Panc1 (cell line): ENCODE measurements around the gene FRMPD2. TPM values are rescaled to one million over a fixed set of nuclear protein-coding genes. Genes with fewer than 3 reads are reported as not detected.
"Not testable (repeated sequence)": the region's sequence is repeated elsewhere in the genome, so short reads cannot be mapped to it uniquely, and the experiment has no call there.

ENCODE experiments used
- ATAC-seq: fragments of 200-7000 bp; cut with Tn5 transposase; 2 replicates; pipeline ENCODE4 v1.9.1; 2020; ENCODE audit warnings: mild to moderate bottlenecking, moderate library complexity
- BruUV-seq: library from RNA; stranded (reverse); fragments of 400-500 nt; replicated peaks from 2 replicates; lab custom pipeline; 2021; lab: Mats Ljungman, UMichigan
- CTCF ChIA-PET: fragments of 300-600 bp; sonication (Branson Sonifier 250); formaldehyde crosslinking; loops from one replicate; lab custom pipeline; 2022; ENCODE audit warnings: antibody characterized with exemption; lab: Charles Lee
- POLR2A ChIA-PET: fragments of 300-600 bp; sonication (Branson Sonifier 250); formaldehyde crosslinking; loops from one replicate; lab custom pipeline; 2022; ENCODE audit warnings: antibody characterized with exemption; lab: Charles Lee
- DNase-seq: peaks from one replicate; pipeline ENCODE4 v3.0.0-alpha.2; 2010; ENCODE audit warnings: low read depth, low spot score
- H3K27ac ChIP-seq: 2 replicates; pipeline ENCODE4 v1.5.1; 2011; ENCODE audit warnings: mild to moderate bottlenecking, low read length, inconsistent platforms
- H3K27me3 ChIP-seq: fragments of 200-500 bp; sonication (Bioruptor generic); 2 replicates; pipeline ENCODE4 v1.6.0; 2014; ENCODE audit warnings: low read length, inconsistent platforms; ENCODE audit not compliant: control insufficient read depth, insufficient read depth
- H3K36me3 ChIP-seq: fragments of 200-500 bp; sonication (Bioruptor generic); 2 replicates; pipeline ENCODE4 v1.5.1; 2014; ENCODE audit warnings: inconsistent platforms, mild to moderate bottlenecking, low read length, moderate library complexity; ENCODE audit not compliant: control insufficient read depth, insufficient read depth
- H3K4me1 ChIP-seq: 2 replicates; pipeline ENCODE4 v1.5.1; 2011; ENCODE audit warnings: inconsistent platforms, mild to moderate bottlenecking, low read length, moderate library complexity; ENCODE audit not compliant: control insufficient read depth, insufficient read depth
- H3K4me3 ChIP-seq, 2 experiments: 2 replicates each; pipeline ENCODE4 v1.5.1; 2011 to 2012; ENCODE audit warnings: low read depth in 2 of 2, low read length in 2 of 2, mild to moderate bottlenecking in 2 of 2, inconsistent platforms in 1 of 2, moderate library complexity in 1 of 2
- H3K9me3 ChIP-seq: fragments of 200-500 bp; sonication (Bioruptor generic); 2 replicates; pipeline ENCODE4 v1.5.1; 2014; ENCODE audit warnings: low read depth, mild to moderate bottlenecking, inconsistent platforms, low read length, moderate library complexity; ENCODE audit not compliant: control insufficient read depth, insufficient read depth
- POLR2AphosphoS5 ChIP-seq: IDR thresholded peaks from 2 replicates; pipeline ENCODE4 v1.6.1; 2012; ENCODE audit warnings: mild to moderate bottlenecking, low read depth, low read length, moderate library complexity
- SIN3A ChIP-seq: IDR thresholded peaks from 2 replicates; pipeline ENCODE4 v1.6.1; 2012; ENCODE audit warnings: low read depth, mild to moderate bottlenecking, low read length, moderate library complexity, borderline replicate concordance; ENCODE audit not compliant: insufficient read depth
- TCF7L2 ChIP-seq: IDR thresholded peaks from 2 replicates; pipeline ENCODE4 v1.6.1; 2011; ENCODE audit warnings: mild to moderate bottlenecking, low read depth, low read length, inconsistent platforms
- in situ Hi-C: cut with HindIII; loops from 2 replicates; pipeline ENCODE4 v1.10.0; 2016; ENCODE audit warnings: low sequenced_read_pairs, low pct_unique_long_range_greater_than_20kb
- intact Hi-C: fragments of 100-400 bp; cut with micrococcal nuclease; formaldehyde crosslinking; loops from one replicate; pipeline ENCODE4 v1.10.0; 2022; ENCODE audit not compliant: unreplicated experiment
- total RNA-seq: library from RNA; stranded (reverse); gene quantifications from one replicate; pipeline ENCODE4 v1.2.1, GENCODE V29; 2021; ENCODE audit not compliant: unreplicated experiment
- TF ChIP-seq, protein P1 (sequence below): fragments of 450-650 bp; IDR thresholded peaks from 2 replicates; pipeline ENCODE4 v1.5.1; 2017; ENCODE audit warnings: mild to moderate bottlenecking
- TF ChIP-seq, protein P2 (sequence below), 2 experiments: IDR thresholded peaks; 2 replicates each; pipeline ENCODE4 v1.6.1; 2011 to 2012; ENCODE audit warnings: low read depth in 2 of 2, control low read depth in 1 of 2, low read length in 1 of 2, mild to moderate bottlenecking in 1 of 2, moderate library complexity in 1 of 2; ENCODE audit not compliant: insufficient read depth in 1 of 2

Gene FRMPD2
- total RNA-seq, 1 experiment from 2014 or later = not detected

DNA sequence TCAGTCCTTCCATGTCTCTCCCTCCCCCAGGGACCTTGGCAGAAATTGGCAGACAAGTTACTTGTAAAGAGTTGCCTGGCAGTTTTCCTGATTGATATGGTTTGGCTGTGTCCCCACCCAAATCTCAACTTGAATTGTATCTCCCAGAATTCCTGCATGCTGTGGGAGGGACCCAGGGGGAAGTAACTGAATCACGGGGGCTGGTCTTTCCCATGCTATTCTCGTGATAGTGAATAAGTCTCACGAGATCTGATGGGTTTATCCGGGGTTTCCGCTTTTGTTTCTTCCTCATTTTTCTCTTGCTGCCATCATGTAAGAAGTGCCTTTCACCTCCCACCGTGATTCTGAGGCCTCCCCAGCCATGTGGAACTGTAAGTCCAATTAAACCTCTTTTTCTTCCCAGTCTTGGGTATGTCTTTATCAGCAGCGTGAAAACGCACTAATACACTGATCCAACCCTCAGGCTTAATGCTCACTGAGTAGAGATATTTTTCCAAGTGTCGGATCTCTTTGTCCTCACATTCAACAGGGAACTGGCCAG is 88.2 kb downstream of the FRMPD2 start:
- H3K27me3 ChIP-seq = peaks cover 10% of the 10 kb centered on the region
- H3K36me3 ChIP-seq, CTCF ChIA-PET, H3K4me3 ChIP-seq, H3K27ac ChIP-seq, in situ Hi-C loops, DNase-seq, H3K4me1 ChIP-seq, BruUV-seq, H3K9me3 ChIP-seq, ATAC-seq, intact Hi-C loops: not testable (repeated sequence)
- POLR2A ChIA-PET = interaction anchor here (0.6 kb wide), 1 partner anchor 280 kb away, joined by 3 read pairs; no protein-coding TSS in a partner anchor

DNA sequence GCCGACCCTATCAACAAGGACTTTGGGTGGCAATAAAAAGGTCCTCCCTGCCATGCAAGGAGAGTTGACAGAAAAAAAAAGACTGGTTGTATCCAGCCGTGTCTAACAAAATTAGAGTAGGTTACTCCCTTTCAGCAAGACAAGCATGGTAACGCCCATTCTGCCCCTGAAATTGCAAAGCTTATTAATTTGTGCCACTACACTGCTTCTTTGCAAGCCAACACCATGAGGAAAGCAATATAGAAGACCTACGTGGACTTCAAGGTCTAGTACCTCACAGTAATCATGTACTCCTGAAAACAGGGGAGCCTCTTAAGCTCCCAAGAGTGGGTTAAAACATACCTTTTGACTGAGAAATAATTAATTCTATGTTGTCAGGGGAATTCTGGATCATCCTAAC is 90.3 kb downstream of the FRMPD2 start:
- BruUV-seq = no TSS peak
- H3K27me3 ChIP-seq = peaks cover 10% of the 10 kb centered on the region; the same call in 1 of the 2 replicates
- no peak overlapping the region for H3K27ac ChIP-seq
- intact Hi-C loops = no loop called here
- CTCF ChIA-PET = no interaction called here
- H3K4me1 ChIP-seq = no peaks in the 10 kb centered on the region
- POLR2A ChIA-PET = no interaction called here
- no peak for ATAC-seq
- no peaks in the 10 kb centered on the region for H3K36me3 ChIP-seq
- no peaks in the 10 kb centered on the region for H3K9me3 ChIP-seq
- no peak for DNase-seq
- H3K4me3 ChIP-seq = no peak overlapping the region
- in situ Hi-C loops = no loop called here
- TF ChIP-seq SIN3A (no peak), TCF7L2 (no peak), POLR2AphosphoS5 (no peak)
- TF ChIP-seq, protein P1, sequence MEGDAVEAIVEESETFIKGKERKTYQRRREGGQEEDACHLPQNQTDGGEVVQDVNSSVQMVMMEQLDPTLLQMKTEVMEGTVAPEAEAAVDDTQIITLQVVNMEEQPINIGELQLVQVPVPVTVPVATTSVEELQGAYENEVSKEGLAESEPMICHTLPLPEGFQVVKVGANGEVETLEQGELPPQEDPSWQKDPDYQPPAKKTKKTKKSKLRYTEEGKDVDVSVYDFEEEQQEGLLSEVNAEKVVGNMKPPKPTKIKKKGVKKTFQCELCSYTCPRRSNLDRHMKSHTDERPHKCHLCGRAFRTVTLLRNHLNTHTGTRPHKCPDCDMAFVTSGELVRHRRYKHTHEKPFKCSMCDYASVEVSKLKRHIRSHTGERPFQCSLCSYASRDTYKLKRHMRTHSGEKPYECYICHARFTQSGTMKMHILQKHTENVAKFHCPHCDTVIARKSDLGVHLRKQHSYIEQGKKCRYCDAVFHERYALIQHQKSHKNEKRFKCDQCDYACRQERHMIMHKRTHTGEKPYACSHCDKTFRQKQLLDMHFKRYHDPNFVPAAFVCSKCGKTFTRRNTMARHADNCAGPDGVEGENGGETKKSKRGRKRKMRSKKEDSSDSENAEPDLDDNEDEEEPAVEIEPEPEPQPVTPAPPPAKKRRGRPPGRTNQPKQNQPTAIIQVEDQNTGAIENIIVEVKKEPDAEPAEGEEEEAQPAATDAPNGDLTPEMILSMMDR = no peak
- TF ChIP-seq, protein P2, sequence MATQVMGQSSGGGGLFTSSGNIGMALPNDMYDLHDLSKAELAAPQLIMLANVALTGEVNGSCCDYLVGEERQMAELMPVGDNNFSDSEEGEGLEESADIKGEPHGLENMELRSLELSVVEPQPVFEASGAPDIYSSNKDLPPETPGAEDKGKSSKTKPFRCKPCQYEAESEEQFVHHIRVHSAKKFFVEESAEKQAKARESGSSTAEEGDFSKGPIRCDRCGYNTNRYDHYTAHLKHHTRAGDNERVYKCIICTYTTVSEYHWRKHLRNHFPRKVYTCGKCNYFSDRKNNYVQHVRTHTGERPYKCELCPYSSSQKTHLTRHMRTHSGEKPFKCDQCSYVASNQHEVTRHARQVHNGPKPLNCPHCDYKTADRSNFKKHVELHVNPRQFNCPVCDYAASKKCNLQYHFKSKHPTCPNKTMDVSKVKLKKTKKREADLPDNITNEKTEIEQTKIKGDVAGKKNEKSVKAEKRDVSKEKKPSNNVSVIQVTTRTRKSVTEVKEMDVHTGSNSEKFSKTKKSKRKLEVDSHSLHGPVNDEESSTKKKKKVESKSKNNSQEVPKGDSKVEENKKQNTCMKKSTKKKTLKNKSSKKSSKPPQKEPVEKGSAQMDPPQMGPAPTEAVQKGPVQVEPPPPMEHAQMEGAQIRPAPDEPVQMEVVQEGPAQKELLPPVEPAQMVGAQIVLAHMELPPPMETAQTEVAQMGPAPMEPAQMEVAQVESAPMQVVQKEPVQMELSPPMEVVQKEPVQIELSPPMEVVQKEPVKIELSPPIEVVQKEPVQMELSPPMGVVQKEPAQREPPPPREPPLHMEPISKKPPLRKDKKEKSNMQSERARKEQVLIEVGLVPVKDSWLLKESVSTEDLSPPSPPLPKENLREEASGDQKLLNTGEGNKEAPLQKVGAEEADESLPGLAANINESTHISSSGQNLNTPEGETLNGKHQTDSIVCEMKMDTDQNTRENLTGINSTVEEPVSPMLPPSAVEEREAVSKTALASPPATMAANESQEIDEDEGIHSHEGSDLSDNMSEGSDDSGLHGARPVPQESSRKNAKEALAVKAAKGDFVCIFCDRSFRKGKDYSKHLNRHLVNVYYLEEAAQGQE (IDR thresholded peaks at IDR 0.05; ENCODE audit: insufficient read depth in 1 of 2, low read depth in 2 of 2, low read length in 1 of 2) = no peak

DNA sequence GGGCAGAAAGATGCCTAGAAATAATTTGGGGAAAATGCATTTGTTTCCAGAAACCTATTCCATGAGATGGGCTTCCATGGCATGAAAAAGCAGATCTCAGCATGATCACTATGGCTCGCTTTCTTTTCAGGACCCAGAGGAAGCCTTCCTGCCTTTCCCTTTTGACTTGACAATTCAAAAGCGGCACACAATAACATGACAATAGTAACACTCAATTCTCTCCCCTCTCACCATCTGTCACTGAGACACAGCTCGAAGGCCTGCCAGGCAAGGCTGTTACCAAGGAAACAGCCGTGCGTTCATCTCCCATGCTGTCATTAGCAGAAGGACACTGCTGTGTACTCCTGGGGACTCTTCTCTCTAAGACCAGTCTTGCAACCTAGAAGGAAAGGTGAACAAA is 101.8 kb downstream of the FRMPD2 start:
- DNase-seq, H3K36me3 ChIP-seq, in situ Hi-C loops, intact Hi-C loops, H3K27ac ChIP-seq, H3K27me3 ChIP-seq, CTCF ChIA-PET, H3K4me1 ChIP-seq, H3K4me3 ChIP-seq, ATAC-seq, BruUV-seq, H3K9me3 ChIP-seq, POLR2A ChIA-PET: not testable (repeated sequence)

DNA sequence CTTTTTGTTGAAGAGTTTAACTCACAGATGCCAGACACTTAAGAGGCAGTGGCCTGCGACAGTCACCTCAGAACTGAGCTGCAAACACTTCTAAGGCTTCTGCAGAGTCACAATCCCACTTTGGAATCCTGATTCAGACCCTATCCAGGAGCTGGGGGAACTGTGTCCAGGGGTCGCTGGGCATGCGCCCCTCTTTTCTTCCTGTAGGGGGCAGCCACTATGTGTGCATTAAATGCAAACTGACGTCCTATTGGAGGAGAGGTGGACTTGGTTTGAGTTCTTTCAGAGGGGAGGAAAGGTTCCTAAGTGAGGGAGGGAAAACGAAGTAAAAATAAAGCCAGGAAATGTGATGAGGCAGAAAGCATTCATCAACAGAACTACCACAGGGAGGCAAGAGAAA is 113.8 kb downstream of the FRMPD2 start:
- BruUV-seq, H3K4me1 ChIP-seq, H3K36me3 ChIP-seq, DNase-seq, POLR2A ChIA-PET, H3K27me3 ChIP-seq, H3K27ac ChIP-seq, intact Hi-C loops, CTCF ChIA-PET, H3K4me3 ChIP-seq, ATAC-seq, H3K9me3 ChIP-seq, in situ Hi-C loops: not testable (repeated sequence)

DNA sequence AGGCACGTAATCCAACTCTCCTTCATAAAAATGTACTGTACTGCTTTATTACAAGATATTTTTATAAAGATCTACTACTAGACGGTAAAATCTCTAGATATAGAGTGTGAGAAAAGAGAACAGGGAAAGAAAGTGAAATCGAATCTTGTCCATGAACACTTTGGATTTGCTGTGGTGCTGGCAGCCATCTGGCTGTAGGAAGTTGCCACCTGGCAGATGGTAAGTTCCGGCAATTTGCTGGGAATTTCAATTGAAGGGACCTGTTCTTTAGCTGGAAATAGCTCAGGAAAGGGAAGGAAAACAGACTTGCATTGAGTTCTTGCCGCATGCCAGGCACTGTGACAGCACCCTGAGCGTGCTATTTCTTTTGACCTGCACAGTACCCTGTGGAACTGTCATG is 114.3 kb downstream of the FRMPD2 start:
- H3K9me3 ChIP-seq = not testable (repeated sequence)

More for the DNA sequence above, 114.3 kb downstream of the FRMPD2 start:
- CTCF ChIA-PET, H3K4me3 ChIP-seq, H3K27me3 ChIP-seq, H3K4me1 ChIP-seq, ATAC-seq, DNase-seq, H3K36me3 ChIP-seq, POLR2A ChIA-PET, BruUV-seq, H3K27ac ChIP-seq, intact Hi-C loops, in situ Hi-C loops: not testable (repeated sequence)
